Body of pancreas (tissue), 4 donors: ENCODE data around the gene CLCF1.

Experiments used
- POLR2A ChIP-seq, 3 donors: fragments of 450-650 bp; IDR thresholded peaks; one replicate each; pipeline ENCODE4 v1.6.1; 2016; ENCODE audit warnings: antibody characterized with exemption in 3 of 3, mild to moderate bottlenecking in 2 of 3
- TF ChIP-seq, protein P1 (sequence below), 7 experiments: fragments of 450-650 bp in 4 of 7; fragments of 200-600 bp in 3 of 7; sonication (generic) in 3 of 7; IDR thresholded peaks; one replicate each; pipeline ENCODE4 v1.5.1; 2016 to 2019; ENCODE audit warnings: antibody characterized with exemption in 7 of 7

DNA sequence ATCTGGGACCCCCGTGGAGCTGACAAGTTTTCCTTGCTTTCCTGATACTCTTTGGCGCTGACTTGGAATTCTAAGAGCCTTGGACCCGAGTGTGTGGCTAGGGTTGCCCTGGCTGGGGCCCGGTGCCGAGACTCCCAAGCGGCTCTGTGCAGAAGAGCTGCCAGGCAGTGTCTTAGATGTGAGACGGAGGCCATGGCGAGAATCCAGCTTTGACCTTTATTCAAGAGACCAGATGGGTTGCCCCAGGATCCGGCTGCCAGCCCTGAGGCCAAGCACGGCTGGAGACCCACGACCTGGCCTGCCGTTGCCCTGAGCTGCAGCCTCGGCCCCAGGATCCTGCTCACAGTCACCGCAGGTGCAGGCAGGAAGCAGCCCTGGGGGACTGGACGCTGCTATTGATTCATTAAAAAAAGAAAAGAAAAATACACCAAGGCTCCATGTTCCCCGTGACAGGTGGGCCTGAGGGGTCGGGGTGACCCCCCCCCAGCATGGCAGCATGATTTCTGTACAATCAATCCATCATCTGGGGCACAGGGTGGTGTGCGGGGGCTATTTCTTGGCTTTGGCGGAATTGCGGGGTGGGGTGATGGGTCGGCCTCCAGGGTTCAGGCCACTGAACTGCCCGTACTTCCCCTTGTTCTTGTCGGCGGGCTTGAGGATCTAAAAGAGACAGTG lies 24.7 kb upstream of the CLCF1 start:
- no peak for TF ChIP-seq POLR2A (IDR thresholded peaks at IDR 0.05)
- TF ChIP-seq, protein P1, sequence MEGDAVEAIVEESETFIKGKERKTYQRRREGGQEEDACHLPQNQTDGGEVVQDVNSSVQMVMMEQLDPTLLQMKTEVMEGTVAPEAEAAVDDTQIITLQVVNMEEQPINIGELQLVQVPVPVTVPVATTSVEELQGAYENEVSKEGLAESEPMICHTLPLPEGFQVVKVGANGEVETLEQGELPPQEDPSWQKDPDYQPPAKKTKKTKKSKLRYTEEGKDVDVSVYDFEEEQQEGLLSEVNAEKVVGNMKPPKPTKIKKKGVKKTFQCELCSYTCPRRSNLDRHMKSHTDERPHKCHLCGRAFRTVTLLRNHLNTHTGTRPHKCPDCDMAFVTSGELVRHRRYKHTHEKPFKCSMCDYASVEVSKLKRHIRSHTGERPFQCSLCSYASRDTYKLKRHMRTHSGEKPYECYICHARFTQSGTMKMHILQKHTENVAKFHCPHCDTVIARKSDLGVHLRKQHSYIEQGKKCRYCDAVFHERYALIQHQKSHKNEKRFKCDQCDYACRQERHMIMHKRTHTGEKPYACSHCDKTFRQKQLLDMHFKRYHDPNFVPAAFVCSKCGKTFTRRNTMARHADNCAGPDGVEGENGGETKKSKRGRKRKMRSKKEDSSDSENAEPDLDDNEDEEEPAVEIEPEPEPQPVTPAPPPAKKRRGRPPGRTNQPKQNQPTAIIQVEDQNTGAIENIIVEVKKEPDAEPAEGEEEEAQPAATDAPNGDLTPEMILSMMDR (IDR thresholded peaks at IDR 0.05) = no peak
